WTC11 (cell line): ENCODE measurements around the gene KLHL22.

Source experiments
- TF ChIP-seq, protein P1 (sequence below): fragments of 200-600 bp; IDR thresholded peaks from 2 replicates; pipeline ENCODE4 v1.8.0; 2022; ENCODE audit warnings: antibody characterized with exemption
- TF ChIP-seq, protein P2 (sequence below): sonication (generic); formaldehyde crosslinking; conservative IDR thresholded peaks from 2 replicates; pipeline ENCODE4 v1.8.1; 2022; ENCODE audit warnings: mild to moderate bottlenecking, missing genetic modification reagents

DNA sequence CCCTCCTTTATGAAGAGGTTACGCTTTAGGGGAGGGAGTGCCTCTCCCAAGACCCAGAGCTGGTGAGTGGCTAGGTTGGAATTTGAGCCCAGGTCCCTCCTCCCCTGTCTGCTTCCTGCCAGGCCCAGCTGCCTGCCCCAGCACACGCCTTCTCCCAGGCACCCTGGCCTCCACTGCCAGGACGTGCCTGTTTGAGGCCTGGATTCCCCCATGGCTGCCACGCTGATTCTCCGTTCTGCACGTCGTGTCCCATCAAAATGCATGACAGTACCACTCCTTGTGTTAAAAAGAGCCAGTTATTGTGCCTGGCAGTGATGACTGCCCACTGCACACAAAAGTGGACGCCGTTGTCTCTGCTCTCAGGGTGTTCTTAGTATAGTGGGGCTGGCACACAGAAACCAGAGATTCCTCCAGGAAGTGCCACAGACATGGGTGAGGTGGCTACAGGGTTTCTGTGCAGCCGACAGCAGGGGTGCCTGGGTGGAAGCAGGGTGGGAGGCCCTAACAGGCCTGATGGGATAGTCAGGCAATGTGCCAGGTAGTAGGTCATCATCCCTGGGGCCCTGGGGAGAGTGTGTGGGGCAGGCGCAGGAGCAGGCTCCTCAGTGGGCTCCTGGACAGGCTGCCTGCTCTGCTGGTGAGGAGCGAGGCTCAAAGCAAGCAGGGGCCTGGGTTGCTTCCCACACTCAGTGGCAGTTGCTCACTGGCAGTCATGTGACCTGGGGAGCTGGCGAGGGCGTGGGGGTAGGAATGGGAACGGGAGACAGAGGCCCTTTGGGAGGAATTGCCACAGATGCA lies 36.0 kb upstream of the KLHL22 start:
- TF ChIP-seq, protein P1, sequence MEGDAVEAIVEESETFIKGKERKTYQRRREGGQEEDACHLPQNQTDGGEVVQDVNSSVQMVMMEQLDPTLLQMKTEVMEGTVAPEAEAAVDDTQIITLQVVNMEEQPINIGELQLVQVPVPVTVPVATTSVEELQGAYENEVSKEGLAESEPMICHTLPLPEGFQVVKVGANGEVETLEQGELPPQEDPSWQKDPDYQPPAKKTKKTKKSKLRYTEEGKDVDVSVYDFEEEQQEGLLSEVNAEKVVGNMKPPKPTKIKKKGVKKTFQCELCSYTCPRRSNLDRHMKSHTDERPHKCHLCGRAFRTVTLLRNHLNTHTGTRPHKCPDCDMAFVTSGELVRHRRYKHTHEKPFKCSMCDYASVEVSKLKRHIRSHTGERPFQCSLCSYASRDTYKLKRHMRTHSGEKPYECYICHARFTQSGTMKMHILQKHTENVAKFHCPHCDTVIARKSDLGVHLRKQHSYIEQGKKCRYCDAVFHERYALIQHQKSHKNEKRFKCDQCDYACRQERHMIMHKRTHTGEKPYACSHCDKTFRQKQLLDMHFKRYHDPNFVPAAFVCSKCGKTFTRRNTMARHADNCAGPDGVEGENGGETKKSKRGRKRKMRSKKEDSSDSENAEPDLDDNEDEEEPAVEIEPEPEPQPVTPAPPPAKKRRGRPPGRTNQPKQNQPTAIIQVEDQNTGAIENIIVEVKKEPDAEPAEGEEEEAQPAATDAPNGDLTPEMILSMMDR, result no peak
- TF ChIP-seq, protein P2, sequence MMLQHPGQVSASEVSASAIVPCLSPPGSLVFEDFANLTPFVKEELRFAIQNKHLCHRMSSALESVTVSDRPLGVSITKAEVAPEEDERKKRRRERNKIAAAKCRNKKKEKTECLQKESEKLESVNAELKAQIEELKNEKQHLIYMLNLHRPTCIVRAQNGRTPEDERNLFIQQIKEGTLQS (CRISPR knock-in tag), result no peak
